ENCODE data around the gene KCTD6. TPM values are rescaled to one million over a fixed set of nuclear protein-coding genes. Genes with fewer than 3 reads are reported as not detected.

Gene KCTD6
- total RNA-seq, 2 experiments from 2014 or later, result 7.7 to 10.8 TPM

Other genes with a start within 250 kb of the KCTD6 start
- 10 to 100 TPM; 12.7 to 15.4 TPM for gene RPP14, start 185.9 kb upstream of the KCTD6 start, total RNA-seq
- 1 to 10 TPM; 6.2 to 7.0 TPM for gene HTD2, start 185.6 kb upstream of the KCTD6 start, total RNA-seq
- gene PXK, start 159.2 kb upstream of the KCTD6 start, total RNA-seq, result 10 to 100 TPM; 30.3 to 40.2 TPM
- 10 to 100 TPM; 47.6 to 50.6 TPM for gene PDHB, start 58.3 kb upstream of the KCTD6 start, total RNA-seq
- not detected for gene ACOX2, start 45.1 kb downstream of the KCTD6 start, total RNA-seq
- not detected for gene FAM107A, start 85.3 kb downstream of the KCTD6 start, total RNA-seq
- gene FAM3D, start 174.7 kb downstream of the KCTD6 start, total RNA-seq, result not detected

All from activated CD4-positive, alpha-beta T cell treated with anti-CD3 and anti-CD28 coated beads, Interleukin-2, amount 10 ng/mL, durations not matched to agents 7 days and 5 days (primary cell).